PC-9 (cell line): ENCODE results near the gene GTF3C1. TPM values are rescaled to one million over a fixed set of nuclear protein-coding genes. Genes with fewer than 3 reads are reported as not detected.

Experiments used
- BruUV-seq: library from RNA; stranded (reverse); fragments of 400-500 nt; replicated peaks from 2 replicates; lab custom pipeline; 2021; lab: Mats Ljungman, UMichigan
- CTCF ChIA-PET: fragments of 300-600 bp; sonication (Branson Sonifier 250); formaldehyde crosslinking; loops from one replicate; lab custom pipeline; 2022; ENCODE audit warnings: antibody characterized with exemption; lab: Charles Lee
- POLR2A ChIA-PET: fragments of 300-600 bp; sonication (Branson Sonifier 250); formaldehyde crosslinking; loops from one replicate; lab custom pipeline; 2022; ENCODE audit warnings: antibody characterized with exemption; ENCODE audit not compliant: unreplicated experiment; lab: Charles Lee
- DNase-seq, 2 experiments: peaks; one replicate each; pipeline versions ENCODE4 v3.0.0 to v3.0.0-alpha.2; 2015 to 2022; ENCODE audit warnings: mixed read lengths in 1 of 2
- H2AFZ ChIP-seq: fragments of 200-600 bp; sonication (generic); 2 replicates; pipeline ENCODE4 v1.8.1; 2017; ENCODE audit warnings: antibody characterized with exemption
- H3F3A ChIP-seq: fragments of 200-600 bp; sonication (generic); 2 replicates; pipeline ENCODE4 v1.8.1; 2017; ENCODE audit warnings: antibody characterized with exemption, mild to moderate bottlenecking, low read depth; ENCODE audit not compliant: insufficient read depth
- H3K27ac ChIP-seq: fragments of 200-600 bp; sonication (generic); 2 replicates; pipeline ENCODE4 v1.6.1; 2016; ENCODE audit warnings: mixed run types
- H3K27me3 ChIP-seq: fragments of 200-600 bp; sonication (generic); 2 replicates; pipeline ENCODE4 v1.6.1; 2016; ENCODE audit warnings: low read depth, mixed run types; ENCODE audit not compliant: insufficient read depth
- H3K36me3 ChIP-seq: fragments of 200-600 bp; sonication (generic); 2 replicates; pipeline ENCODE4 v1.6.1; 2016; ENCODE audit warnings: low read depth, mixed run types
- H3K4me1 ChIP-seq: fragments of 200-600 bp; sonication (generic); replicated peaks from 2 replicates; pipeline ENCODE4 v1.6.1; 2016; ENCODE audit warnings: mixed run types; ENCODE audit not compliant: insufficient read depth
- H3K4me2 ChIP-seq: fragments of 200-600 bp; sonication (generic); 2 replicates; pipeline ENCODE4 v1.6.1; 2017; ENCODE audit warnings: mixed run types
- H3K4me3 ChIP-seq: fragments of 200-600 bp; sonication (generic); 2 replicates; pipeline ENCODE4 v1.6.1; 2016; ENCODE audit warnings: mixed run types
- H3K79me2 ChIP-seq: fragments of 200-600 bp; sonication (generic); 2 replicates; pipeline ENCODE4 v1.6.1; 2017; ENCODE audit warnings: low read depth, mixed run types
- H3K9me2 ChIP-seq: fragments of 200-600 bp; sonication (generic); 2 replicates; pipeline ENCODE4 v1.8.1; 2017; ENCODE audit warnings: mild to moderate bottlenecking; ENCODE audit not compliant: insufficient read depth
- H3K9me3 ChIP-seq: fragments of 200-600 bp; sonication (generic); 2 replicates; pipeline ENCODE4 v1.8.1; 2016; ENCODE audit warnings: low read depth; ENCODE audit not compliant: insufficient read depth
- H4K20me1 ChIP-seq: fragments of 200-600 bp; sonication (generic); 2 replicates; pipeline ENCODE4 v1.8.1; 2017; ENCODE audit not compliant: insufficient read depth
- EZH2 ChIP-seq: fragments of 200-600 bp; sonication (generic); IDR thresholded peaks from 2 replicates; pipeline ENCODE4 v1.8.0; 2017; ENCODE audit warnings: antibody characterized with exemption, low read depth
- intact Hi-C: fragments of 100-400 bp; cut with micrococcal nuclease; formaldehyde crosslinking; loops from one replicate; pipeline ENCODE4 v1.10.0; 2022; ENCODE audit not compliant: unreplicated experiment
- total RNA-seq: library from RNA; stranded (reverse); gene quantifications from 2 replicates; pipeline ENCODE4 v1.2.3, GENCODE V29; 2021
- TF ChIP-seq, protein P1 (sequence below): fragments of 200-600 bp; sonication (generic); conservative IDR thresholded peaks from 2 replicates; pipeline ENCODE4 v1.6.1; 2017; ENCODE audit warnings: mixed run types, antibody characterized with exemption, mild to moderate bottlenecking, moderate library complexity

GTF3C1 gene
- total RNA-seq, 1 experiment from 2014 or later = 118 TPM

DNA sequence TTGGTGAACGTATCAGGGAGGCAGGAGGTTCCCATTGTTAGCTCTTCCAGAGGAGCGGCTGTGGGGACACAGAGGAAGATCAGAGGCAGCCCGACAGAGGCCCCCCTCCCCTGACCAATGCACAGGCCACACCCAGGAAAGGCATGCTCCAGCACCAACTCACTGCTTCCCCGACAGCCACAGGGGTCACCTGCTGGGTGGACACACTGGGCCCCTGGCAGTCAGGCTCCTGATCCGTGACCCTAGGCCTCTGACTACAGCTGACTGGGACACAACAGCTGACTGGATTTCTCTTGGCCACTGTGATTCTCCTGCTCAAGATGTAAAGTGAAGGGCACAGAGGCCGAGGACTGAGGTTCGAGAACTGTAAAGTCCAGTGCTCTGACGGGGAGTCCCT, 84.2 kb downstream of the GTF3C1 start:
- TF ChIP-seq, protein P1, sequence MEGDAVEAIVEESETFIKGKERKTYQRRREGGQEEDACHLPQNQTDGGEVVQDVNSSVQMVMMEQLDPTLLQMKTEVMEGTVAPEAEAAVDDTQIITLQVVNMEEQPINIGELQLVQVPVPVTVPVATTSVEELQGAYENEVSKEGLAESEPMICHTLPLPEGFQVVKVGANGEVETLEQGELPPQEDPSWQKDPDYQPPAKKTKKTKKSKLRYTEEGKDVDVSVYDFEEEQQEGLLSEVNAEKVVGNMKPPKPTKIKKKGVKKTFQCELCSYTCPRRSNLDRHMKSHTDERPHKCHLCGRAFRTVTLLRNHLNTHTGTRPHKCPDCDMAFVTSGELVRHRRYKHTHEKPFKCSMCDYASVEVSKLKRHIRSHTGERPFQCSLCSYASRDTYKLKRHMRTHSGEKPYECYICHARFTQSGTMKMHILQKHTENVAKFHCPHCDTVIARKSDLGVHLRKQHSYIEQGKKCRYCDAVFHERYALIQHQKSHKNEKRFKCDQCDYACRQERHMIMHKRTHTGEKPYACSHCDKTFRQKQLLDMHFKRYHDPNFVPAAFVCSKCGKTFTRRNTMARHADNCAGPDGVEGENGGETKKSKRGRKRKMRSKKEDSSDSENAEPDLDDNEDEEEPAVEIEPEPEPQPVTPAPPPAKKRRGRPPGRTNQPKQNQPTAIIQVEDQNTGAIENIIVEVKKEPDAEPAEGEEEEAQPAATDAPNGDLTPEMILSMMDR = no peak
- TF ChIP-seq EZH2 = no peak
- Histone ChIP-seq H3K4me3 (no peak overlapping the region), H4K20me1 (peaks cover 5% of the 10 kb centered on the region), H3F3A (no peaks in the 10 kb centered on the region), H3K4me2 (no peak overlapping the region), H3K4me1 (no peaks in the 10 kb centered on the region), H3K27me3 (no peaks in the 10 kb centered on the region), H3K27ac (no peak overlapping the region), H3K9me3 (no peaks in the 10 kb centered on the region), H3K79me2 (no peaks in the 10 kb centered on the region), H3K36me3 (peaks cover 4% of the 10 kb centered on the region; the same call in 1 of the 2 replicates), H2AFZ (no peak overlapping the region), H3K9me2 (no peaks in the 10 kb centered on the region)
- intact Hi-C loops = no loop called here
- ChIA-PET POLR2A (no interaction called here), CTCF (no interaction called here)
- no TSS peak for BruUV-seq
- DNase-seq = no peak

DNA sequence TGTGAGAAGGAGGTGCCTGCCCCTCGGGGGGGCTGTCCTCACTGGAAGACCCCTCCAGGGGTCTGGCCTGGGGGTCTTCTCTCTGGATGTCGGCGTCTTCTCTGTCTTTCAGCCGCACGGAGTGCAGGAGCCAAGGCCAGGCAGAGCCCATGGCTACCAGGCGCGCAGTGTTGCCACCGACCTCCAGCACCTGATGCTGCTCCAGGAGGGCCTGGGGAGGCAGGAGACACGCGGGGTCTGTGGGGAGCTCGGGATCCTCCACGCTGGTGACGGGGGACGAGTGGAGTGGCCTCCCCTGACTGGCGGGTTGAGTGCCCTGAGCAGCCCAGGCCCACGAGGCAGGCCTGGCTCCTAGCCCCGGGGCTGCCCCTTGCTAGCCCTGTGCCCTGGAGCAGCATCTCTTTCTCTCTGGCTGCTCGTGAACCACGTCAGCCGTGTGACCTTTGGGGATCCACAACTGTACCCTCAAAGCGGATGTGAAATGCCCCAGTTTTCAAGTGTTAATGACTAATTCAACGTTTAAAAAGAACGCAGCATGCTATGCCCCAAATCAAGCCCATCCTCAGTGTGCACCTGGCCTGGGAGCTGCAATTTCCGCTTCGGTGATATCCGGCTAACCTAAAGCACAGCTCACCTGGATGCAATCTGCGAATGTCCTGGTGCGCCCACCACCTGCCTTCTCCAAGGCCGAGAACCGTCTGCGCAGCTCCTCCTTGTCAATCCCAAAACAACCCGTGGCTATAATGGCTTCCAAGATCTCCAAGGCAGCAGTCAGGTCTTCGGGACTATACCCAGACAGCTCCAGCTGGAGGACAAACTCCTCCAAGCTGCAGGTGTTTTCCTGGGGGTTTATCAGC, 84.9 kb downstream of the GTF3C1 start:
- peaks cover 3% of the 10 kb centered on the region for H4K20me1 ChIP-seq
- H3K36me3 ChIP-seq = peaks cover 4% of the 10 kb centered on the region; the same call in 1 of the 2 replicates
- H3K9me2 ChIP-seq = no peaks in the 10 kb centered on the region
- no peak overlapping the region for H3K27ac ChIP-seq
- BruUV-seq = no TSS peak
- H3K9me3 ChIP-seq = no peaks in the 10 kb centered on the region
- no peaks in the 10 kb centered on the region for H3K79me2 ChIP-seq
- no peaks in the 10 kb centered on the region for H3K4me1 ChIP-seq
- no peak overlapping the region for H3K4me3 ChIP-seq
- ChIA-PET CTCF (no interaction called here), POLR2A (no interaction called here)
- no peaks in the 10 kb centered on the region for H3F3A ChIP-seq
- H3K27me3 ChIP-seq = no peaks in the 10 kb centered on the region
- no peak overlapping the region for H2AFZ ChIP-seq
- no peak for DNase-seq
- intact Hi-C loops = loop anchor here (5.0 kb wide), 1 partner anchor 627 kb away; no protein-coding TSS in a partner anchor
- TF ChIP-seq EZH2 = no peak
- TF ChIP-seq, protein P1 = no peak
- H3K4me2 ChIP-seq = no peak overlapping the region

DNA sequence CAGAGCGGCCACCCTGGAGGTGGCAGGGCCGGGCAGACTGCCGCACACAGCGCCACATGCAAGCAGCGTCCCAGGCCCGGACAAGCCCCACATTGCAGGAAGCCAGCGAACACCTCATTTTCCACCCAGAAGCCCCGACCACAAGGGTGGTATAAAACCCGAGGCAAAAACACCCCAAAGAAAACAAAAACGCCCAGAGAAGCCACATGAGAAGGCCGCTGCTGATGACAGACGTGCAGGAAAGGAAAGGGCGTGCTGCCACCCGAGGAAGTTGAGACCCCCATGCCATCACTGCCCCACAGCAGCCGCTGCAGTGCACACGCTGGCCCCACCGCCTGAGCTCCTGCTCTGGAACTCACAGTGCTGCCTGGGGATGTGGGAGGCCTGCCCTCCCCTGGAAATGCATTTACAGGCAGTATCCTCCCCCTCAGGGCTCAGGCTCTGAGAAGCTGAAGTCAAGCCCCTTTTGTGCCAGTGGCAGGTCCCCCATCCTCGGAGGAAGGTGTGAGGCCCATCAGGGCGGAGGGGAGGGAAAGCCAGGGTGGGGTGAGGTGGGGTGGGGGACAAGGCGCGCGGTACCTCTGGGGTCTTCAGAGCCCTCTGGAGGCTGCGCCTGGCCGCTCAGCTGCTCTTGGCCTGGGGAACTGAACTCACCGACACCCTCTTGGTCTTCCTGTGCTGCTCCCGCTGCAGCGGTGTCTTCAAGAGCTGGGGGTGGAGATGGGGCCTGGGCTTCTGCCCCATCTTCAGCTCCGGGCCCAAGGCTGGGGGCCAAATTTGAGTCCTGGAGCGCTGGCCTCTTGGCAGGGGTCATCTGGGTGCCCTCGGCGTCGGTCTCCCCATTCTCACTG, 85.7 kb downstream of the GTF3C1 start:
- ChIA-PET POLR2A (no interaction called here), CTCF (no interaction called here)
- Histone ChIP-seq H3K9me3 (no peaks in the 10 kb centered on the region), H3K9me2 (no peaks in the 10 kb centered on the region), H3K79me2 (no peaks in the 10 kb centered on the region), H3K36me3 (peaks cover 4% of the 10 kb centered on the region; the same call in 1 of the 2 replicates), H3K27ac (no peak overlapping the region), H3K4me2 (no peak overlapping the region), H2AFZ (no peak overlapping the region), H3K4me3 (no peak overlapping the region), H3F3A (no peaks in the 10 kb centered on the region), H3K27me3 (no peaks in the 10 kb centered on the region), H4K20me1 (no peaks in the 10 kb centered on the region; the same call in none of the 2 replicates), H3K4me1 (no peaks in the 10 kb centered on the region)
- DNase-seq = no peak
- BruUV-seq = no TSS peak
- TF ChIP-seq, protein P1 = no peak
- TF ChIP-seq EZH2 = no peak
- intact Hi-C loops = loop anchor here (5.0 kb wide), 1 partner anchor 628 kb away; no protein-coding TSS in a partner anchor
